Prostate gland (tissue), 2 donors: ENCODE measurements around the gene TNS1. TPM values are rescaled to one million over a fixed set of nuclear protein-coding genes. Genes with fewer than 3 reads are reported as not detected.

Source experiments
- DNase-seq: peaks from one replicate; pipeline ENCODE4 v3.0.0-alpha.2; 2019; ENCODE audit warnings: low spot score
- H3K27ac ChIP-seq, 2 donors: fragments of 200-600 bp; sonication (generic); 2 replicates each; pipeline ENCODE4 v1.5.1; 2017 to 2019
- H3K27me3 ChIP-seq: fragments of 200-600 bp; sonication (generic); replicated peaks from 2 replicates; pipeline ENCODE4 v1.5.1; 2019; ENCODE audit not compliant: insufficient read depth
- H3K36me3 ChIP-seq, 2 donors: fragments of 200-600 bp; sonication (generic); 1 replicate in 1 of 2; 2 replicates in 1 of 2; pipeline versions ENCODE4 v1.5.1 to v1.8.1; 2017 to 2019
- H3K4me1 ChIP-seq: fragments of 200-600 bp; sonication (generic); replicated peaks from 2 replicates; pipeline ENCODE4 v1.5.1; 2019
- H3K4me3 ChIP-seq, 2 donors: fragments of 200-600 bp; sonication (generic); 2 replicates each; pipeline ENCODE4 v1.5.1; 2017 to 2019
- H3K9me3 ChIP-seq: fragments of 200-600 bp; sonication (generic); 2 replicates; pipeline ENCODE4 v1.5.1; 2017
- POLR2A ChIP-seq: fragments of 450-650 bp; IDR thresholded peaks from one replicate; pipeline ENCODE4 v1.6.1; 2016; ENCODE audit warnings: antibody characterized with exemption, mild to moderate bottlenecking
- POLR2AphosphoS5 ChIP-seq: sonication (generic); formaldehyde crosslinking; IDR thresholded peaks from one replicate; pipeline ENCODE4 v1.6.1; 2017; ENCODE audit warnings: antibody characterized with exemption
- WGBS: methylation state at CpG from one replicate; pipeline ENCODE4 v1.1.5; 2018; 5-methylcytosine and 5-hydroxymethylcytosine counted together
- intact Hi-C: fragments of 100-400 bp; cut with DNase I; formaldehyde crosslinking; loops from one replicate; pipeline ENCODE4 v1.14.2; 2022
- total RNA-seq, 2 donors: library from RNA; depleted of rRNA; stranded (reverse); fragments of >200 nt; gene quantifications; one replicate each; pipeline ENCODE4 v1.1.0, GENCODE V29; 2016
- TF ChIP-seq, protein P1 (sequence below), 4 experiments: fragments of 200-600 bp in 2 of 4; fragments of 450-650 bp in 2 of 4; sonication (generic) in 2 of 4; IDR thresholded peaks; 1 replicate in 3 of 4; 2 replicates in 1 of 4; pipeline ENCODE4 v1.5.1; 2016 to 2019; ENCODE audit warnings: antibody characterized with exemption in 4 of 4, mild to moderate bottlenecking in 2 of 4, moderate library complexity in 2 of 4

Gene TNS1
- total RNA-seq, 2 donors from 2014 or later = 238 to 659 TPM

DNA sequence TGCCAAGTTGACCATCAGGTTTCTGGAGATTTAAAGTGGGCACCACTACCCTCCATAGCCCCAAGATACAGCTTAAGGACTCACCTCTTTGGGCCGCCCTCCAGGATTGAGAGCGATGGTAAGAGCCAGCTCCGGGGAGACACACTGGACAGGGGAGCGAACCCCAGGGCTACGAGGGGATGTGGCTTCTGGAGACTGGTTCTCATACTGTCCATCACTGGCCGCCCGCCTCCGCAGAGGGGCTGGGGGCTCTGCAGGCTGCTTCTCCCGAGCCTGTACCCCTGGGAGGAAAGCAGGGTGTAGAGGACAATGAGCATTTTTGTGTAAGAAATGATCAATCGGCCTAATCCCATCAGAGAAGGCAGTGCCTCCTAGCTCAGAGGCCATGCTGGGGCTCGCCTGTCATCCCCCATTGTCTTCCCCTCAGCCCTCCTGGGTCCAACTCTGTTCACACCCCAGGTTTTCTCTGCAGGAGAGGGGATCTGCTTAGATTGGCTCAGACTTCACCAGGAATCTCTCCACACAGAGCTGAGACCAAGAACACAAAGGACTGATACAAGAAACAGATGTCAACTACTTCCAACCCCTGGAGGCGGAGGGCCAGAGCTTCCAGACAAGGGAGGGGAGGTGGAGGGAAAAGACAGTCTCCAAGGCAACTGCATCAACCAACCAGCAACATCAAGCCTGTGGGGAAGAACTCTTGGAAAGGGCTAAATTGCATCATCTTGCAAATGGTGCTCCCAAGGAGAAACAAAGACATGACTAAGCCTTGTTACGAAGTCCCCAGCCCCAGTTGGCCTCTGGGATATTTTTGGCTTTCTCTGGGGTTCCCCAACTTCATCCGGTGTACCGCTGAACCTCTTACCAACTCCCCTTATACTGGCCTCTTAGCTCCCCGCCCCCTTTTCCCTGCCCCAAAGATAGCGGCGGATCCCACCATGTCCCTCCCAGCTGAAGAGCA lies 166.6 kb downstream of the TNS1 start:
- Histone ChIP-seq H3K36me3 (peaks cover 5 to 17% of the 10 kb centered on the region in 2 donors), H3K9me3 (no peaks in the 10 kb centered on the region), H3K4me3 (no peak overlapping the region), H3K27ac (peak overlapping the region; percentile 39 to 42), H3K4me1 (peaks cover 4% of the 10 kb centered on the region), H3K27me3 (no peaks in the 10 kb centered on the region)
- 79% methylated on average over 18 of the region's 18 CpGs for WGBS
- intact Hi-C loops = no loop called here
- no peak for DNase-seq
- TF ChIP-seq, protein P1, sequence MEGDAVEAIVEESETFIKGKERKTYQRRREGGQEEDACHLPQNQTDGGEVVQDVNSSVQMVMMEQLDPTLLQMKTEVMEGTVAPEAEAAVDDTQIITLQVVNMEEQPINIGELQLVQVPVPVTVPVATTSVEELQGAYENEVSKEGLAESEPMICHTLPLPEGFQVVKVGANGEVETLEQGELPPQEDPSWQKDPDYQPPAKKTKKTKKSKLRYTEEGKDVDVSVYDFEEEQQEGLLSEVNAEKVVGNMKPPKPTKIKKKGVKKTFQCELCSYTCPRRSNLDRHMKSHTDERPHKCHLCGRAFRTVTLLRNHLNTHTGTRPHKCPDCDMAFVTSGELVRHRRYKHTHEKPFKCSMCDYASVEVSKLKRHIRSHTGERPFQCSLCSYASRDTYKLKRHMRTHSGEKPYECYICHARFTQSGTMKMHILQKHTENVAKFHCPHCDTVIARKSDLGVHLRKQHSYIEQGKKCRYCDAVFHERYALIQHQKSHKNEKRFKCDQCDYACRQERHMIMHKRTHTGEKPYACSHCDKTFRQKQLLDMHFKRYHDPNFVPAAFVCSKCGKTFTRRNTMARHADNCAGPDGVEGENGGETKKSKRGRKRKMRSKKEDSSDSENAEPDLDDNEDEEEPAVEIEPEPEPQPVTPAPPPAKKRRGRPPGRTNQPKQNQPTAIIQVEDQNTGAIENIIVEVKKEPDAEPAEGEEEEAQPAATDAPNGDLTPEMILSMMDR (IDR thresholded peaks at IDR 0.05) = no peak
- TF ChIP-seq POLR2AphosphoS5 = peak; percentile 13
- no peak for TF ChIP-seq POLR2A

DNA sequence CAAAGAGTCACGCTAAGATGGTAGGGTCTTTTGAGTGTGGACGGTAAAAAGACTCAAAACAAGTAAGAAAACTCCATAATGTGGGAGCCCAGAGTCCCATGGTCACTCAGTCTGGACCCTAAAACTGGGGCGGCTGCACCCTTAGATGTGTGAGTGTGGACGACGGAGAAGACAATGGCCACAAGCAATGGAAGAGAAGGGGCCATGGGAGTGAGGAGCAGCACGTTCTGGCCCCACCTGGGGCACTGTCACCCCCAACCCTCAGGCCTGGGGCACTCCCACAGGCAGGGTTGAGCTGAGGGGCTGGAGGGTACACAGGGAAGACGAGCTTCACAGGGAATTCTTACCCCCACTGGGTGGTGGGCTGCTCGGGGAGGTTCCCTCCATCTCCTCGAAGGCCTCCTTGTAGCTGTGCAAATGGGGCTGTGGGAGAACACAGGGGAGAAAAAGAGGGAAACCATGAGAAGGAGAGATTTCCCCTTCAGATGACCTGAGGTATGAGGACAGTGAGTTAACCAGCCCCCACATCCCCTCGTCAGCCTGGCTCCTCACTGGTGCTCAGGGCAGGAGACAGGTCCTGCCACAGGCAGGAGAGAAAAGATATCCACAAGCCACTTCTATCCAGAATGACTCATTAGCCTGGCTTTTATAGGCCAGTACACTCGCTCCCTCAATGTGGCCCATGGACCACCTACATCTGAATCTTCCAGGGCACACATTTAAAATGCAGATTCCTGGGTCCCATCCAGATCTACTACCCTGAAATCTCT lies 167.9 kb downstream of the TNS1 start:
- 82% methylated on average over 11 of the region's 11 CpGs for WGBS
- Histone ChIP-seq H3K36me3 (peaks cover 9 to 23% of the 10 kb centered on the region in 2 donors), H3K9me3 (no peaks in the 10 kb centered on the region), H3K27me3 (no peaks in the 10 kb centered on the region), H3K27ac (no peak overlapping the region), H3K4me3 (no peak overlapping the region), H3K4me1 (peaks cover 4% of the 10 kb centered on the region)
- DNase-seq = no peak
- intact Hi-C loops = no loop called here
- TF ChIP-seq POLR2A (no peak), POLR2AphosphoS5 (no peak)
- TF ChIP-seq, protein P1 (IDR thresholded peaks at IDR 0.05) = no peak

DNA sequence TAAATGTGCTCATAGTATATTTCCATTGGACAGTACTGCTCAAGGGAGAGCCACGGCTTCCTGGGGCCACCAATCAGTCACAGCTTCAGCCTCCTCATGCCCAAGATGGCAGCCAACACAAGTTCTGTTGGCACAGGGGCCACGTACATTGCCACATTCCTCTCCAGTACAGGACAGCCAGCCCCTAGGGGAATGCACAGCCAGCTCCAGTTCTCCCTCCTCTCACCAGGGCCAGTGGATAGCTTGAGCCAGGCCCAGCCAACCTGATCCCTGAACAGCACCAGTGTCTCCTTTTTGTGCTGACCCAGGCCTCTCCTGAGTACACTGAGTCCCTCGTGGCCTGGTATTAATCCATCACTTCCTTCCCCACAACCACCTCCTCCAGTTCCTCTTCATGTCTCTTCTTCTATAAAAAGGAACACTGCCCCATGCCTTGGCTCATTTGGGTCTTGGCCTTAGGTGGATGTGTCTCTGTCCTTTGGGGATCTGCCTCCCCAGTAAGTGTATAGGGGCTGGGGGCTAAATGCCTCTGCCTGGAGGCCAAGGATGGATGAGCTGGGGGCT lies 168.7 kb downstream of the TNS1 start:
- TF ChIP-seq, protein P1 (IDR thresholded peaks at IDR 0.05) = no peak
- TF ChIP-seq POLR2A = no peak
- TF ChIP-seq POLR2AphosphoS5 = no peak
- Histone ChIP-seq H3K4me3 (no peak overlapping the region), H3K9me3 (no peaks in the 10 kb centered on the region), H3K4me1 (peaks cover 4% of the 10 kb centered on the region), H3K36me3 (peaks cover 9 to 24% of the 10 kb centered on the region in 2 donors), H3K27ac (no peak overlapping the region), H3K27me3 (no peaks in the 10 kb centered on the region)
- 61% methylated on average over 3 of the region's 3 CpGs for WGBS
- intact Hi-C loops = no loop called here
- no peak for DNase-seq

DNA sequence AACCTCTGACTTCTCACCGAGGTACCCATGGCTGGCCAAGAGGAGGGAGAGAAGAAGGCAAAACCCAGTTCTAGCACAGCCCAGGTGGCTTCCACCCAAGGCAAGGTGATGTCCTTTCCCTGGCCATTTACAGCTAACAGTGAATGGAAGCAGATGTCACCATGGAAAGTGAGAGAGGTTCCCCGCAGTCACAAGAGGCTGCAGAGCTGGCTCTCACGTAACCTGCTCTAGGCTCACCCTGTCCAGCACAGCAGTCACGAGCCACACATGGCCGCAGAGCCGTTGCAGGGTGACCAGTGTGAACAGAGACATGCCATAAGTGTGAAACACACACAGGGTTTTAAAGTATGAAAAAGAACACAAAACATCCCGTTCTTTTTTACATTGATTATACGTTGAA lies 169.4 kb downstream of the TNS1 start:
- H3K36me3 ChIP-seq = peaks cover 9 to 24% of the 10 kb centered on the region in 2 donors
- WGBS = 81% methylated on average over 8 of the region's 8 CpGs
- no peak overlapping the region for H3K27ac ChIP-seq
- no peaks in the 10 kb centered on the region for H3K9me3 ChIP-seq
- H3K4me1 ChIP-seq = peaks cover 1% of the 10 kb centered on the region
- H3K4me3 ChIP-seq = no peak overlapping the region
- DNase-seq = no peak
- intact Hi-C loops = no loop called here
- no peaks in the 10 kb centered on the region for H3K27me3 ChIP-seq
- TF ChIP-seq POLR2A (no peak), POLR2AphosphoS5 (no peak)
- TF ChIP-seq, protein P1 (IDR thresholded peaks at IDR 0.05) = no peak
